A673 (cell line): ENCODE results near the gene STARD3NL. TPM values are rescaled to one million over a fixed set of nuclear protein-coding genes. Genes with fewer than 3 reads are reported as not detected.

Source experiments
- BruUV-seq: library from RNA; stranded (reverse); fragments of 400-500 nt; replicated peaks from 2 replicates; lab custom pipeline; 2021; lab: Mats Ljungman, UMichigan
- CTCF ChIA-PET: fragments of 300-600 bp; sonication (Branson Sonifier 250); formaldehyde crosslinking; loops from one replicate; lab custom pipeline; 2022; ENCODE audit warnings: antibody characterized with exemption; lab: Charles Lee
- POLR2A ChIA-PET: fragments of 300-600 bp; sonication (Branson Sonifier 250); formaldehyde crosslinking; loops from one replicate; lab custom pipeline; 2022; ENCODE audit warnings: antibody characterized with exemption; ENCODE audit not compliant: low non-redundant PET; lab: Charles Lee
- DNase-seq: peaks from one replicate; pipeline ENCODE4 v3.0.0-alpha.2; 2015; ENCODE audit warnings: low spot score
- H3K27ac ChIP-seq: fragments of 200-600 bp; sonication (generic); 2 replicates; pipeline ENCODE4 v1.5.1; 2016; ENCODE audit warnings: mixed run types, low read depth, mild to moderate bottlenecking, mixed read lengths, antibody characterized with exemption, low read length; ENCODE audit not compliant: poor library complexity, severe bottlenecking
- H3K27me3 ChIP-seq: fragments of 200-600 bp; sonication (generic); replicated peaks from 2 replicates; pipeline ENCODE4 v1.6.1; 2017; ENCODE audit warnings: mixed run types, low read depth, mild to moderate bottlenecking, mixed read lengths, antibody characterized with exemption, low read length; ENCODE audit not compliant: insufficient read depth, poor library complexity
- H3K36me3 ChIP-seq: fragments of 200-600 bp; sonication (generic); 2 replicates; pipeline ENCODE4 v1.6.1; 2016; ENCODE audit warnings: mixed run types, mild to moderate bottlenecking, mixed read lengths, antibody characterized with exemption, low read length; ENCODE audit not compliant: insufficient read depth, poor library complexity, severe bottlenecking
- H3K4me1 ChIP-seq: fragments of 200-600 bp; sonication (generic); 2 replicates; pipeline ENCODE4 v1.6.1; 2017; ENCODE audit warnings: mixed run types, mild to moderate bottlenecking, mixed read lengths, antibody characterized with exemption, low read length; ENCODE audit not compliant: insufficient read depth, poor library complexity, severe bottlenecking
- H3K4me3 ChIP-seq: fragments of 200-600 bp; sonication (generic); 2 replicates; pipeline ENCODE4 v1.5.1; 2016; ENCODE audit warnings: low read depth, mixed run types, mild to moderate bottlenecking, mixed read lengths, low read length; ENCODE audit not compliant: poor library complexity, severe bottlenecking
- H3K9me3 ChIP-seq: fragments of 200-600 bp; sonication (generic); 2 replicates; pipeline ENCODE4 v1.6.1; 2016; ENCODE audit warnings: mixed run types, low read depth, mild to moderate bottlenecking, mixed read lengths, antibody characterized with exemption, low read length; ENCODE audit not compliant: poor library complexity, severe bottlenecking
- EZH2 ChIP-seq: fragments of 200-600 bp; sonication (generic); IDR thresholded peaks from 2 replicates; pipeline ENCODE4 v1.6.1; 2017; ENCODE audit warnings: borderline replicate concordance, low read depth, mild to moderate bottlenecking, mixed read lengths, antibody characterized with exemption, low read length; ENCODE audit not compliant: poor library complexity, severe bottlenecking
- intact Hi-C: fragments of 100-400 bp; cut with micrococcal nuclease; formaldehyde crosslinking; loops from one replicate; pipeline ENCODE4 v1.10.0; 2022; ENCODE audit not compliant: unreplicated experiment
- total RNA-seq: library from RNA; stranded (reverse); gene quantifications from 2 replicates; pipeline ENCODE4 v1.2.3, GENCODE V29; 2021
- TF ChIP-seq, protein P1 (sequence below): fragments of 300-800, 200-600 bp; sonication (generic); conservative IDR thresholded peaks from 2 replicates; pipeline ENCODE4 v1.5.1; 2017; ENCODE audit warnings: low read depth, mild to moderate bottlenecking, antibody characterized with exemption, low read length, moderate library complexity, mixed read lengths

The STARD3NL gene
- total RNA-seq, 1 experiment from 2014 or later, result 34.8 TPM

DNA sequence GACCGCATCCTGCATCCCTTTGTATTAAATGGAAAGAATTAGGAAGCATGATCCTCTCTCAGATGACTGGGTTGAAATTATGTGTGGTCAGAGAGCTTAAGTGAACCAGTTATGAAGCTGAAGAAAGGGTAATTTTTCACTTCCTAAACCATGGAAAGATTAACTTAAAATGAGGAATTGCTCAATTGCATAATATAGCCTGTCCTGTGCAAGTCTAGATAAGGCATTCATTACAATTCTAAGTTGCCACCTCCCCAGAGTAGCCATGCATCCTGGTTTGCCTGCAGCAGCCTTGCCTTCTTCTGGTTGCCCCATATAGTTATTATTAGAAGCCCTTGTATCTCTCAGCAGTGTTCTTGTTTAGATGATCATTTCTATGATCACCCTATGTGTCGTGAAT, 45.3 kb downstream of the STARD3NL start:
- Histone ChIP-seq H3K4me1 (no peaks in the 10 kb centered on the region), H3K36me3 (peaks cover 6% of the 10 kb centered on the region), H3K4me3 (no peak overlapping the region), H3K9me3 (no peaks in the 10 kb centered on the region), H3K27ac (no peak overlapping the region), H3K27me3 (no peaks in the 10 kb centered on the region)
- BruUV-seq, result no TSS peak
- ChIA-PET POLR2A (no interaction called here), CTCF (no interaction called here)
- no peak for DNase-seq
- intact Hi-C loops, result no loop called here
- TF ChIP-seq, protein P1, sequence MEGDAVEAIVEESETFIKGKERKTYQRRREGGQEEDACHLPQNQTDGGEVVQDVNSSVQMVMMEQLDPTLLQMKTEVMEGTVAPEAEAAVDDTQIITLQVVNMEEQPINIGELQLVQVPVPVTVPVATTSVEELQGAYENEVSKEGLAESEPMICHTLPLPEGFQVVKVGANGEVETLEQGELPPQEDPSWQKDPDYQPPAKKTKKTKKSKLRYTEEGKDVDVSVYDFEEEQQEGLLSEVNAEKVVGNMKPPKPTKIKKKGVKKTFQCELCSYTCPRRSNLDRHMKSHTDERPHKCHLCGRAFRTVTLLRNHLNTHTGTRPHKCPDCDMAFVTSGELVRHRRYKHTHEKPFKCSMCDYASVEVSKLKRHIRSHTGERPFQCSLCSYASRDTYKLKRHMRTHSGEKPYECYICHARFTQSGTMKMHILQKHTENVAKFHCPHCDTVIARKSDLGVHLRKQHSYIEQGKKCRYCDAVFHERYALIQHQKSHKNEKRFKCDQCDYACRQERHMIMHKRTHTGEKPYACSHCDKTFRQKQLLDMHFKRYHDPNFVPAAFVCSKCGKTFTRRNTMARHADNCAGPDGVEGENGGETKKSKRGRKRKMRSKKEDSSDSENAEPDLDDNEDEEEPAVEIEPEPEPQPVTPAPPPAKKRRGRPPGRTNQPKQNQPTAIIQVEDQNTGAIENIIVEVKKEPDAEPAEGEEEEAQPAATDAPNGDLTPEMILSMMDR, result no peak
- TF ChIP-seq EZH2, result no peak

DNA sequence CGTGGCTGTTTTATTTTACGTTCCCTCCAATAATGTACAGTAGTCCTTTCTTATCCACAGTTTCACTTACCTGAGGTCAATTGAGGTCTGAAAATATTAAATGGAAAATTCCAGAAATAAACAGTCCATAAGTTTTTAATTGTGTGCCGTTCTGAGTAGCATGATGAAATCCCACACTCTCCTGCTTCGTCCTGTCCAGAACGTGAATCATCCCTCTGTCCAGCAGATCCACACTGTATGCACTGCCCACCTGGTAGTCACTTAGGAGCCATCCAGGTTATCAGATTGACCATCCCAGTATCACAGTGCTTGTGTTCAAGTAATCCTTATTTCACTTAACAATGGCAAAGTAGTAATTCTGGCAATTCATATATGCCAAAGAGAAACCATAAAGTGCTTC, 46.3 kb downstream of the STARD3NL start:
- no peak overlapping the region for H3K4me3 ChIP-seq
- H3K4me1 ChIP-seq, result no peaks in the 10 kb centered on the region
- H3K36me3 ChIP-seq, result peaks cover 11% of the 10 kb centered on the region
- ChIA-PET CTCF (no interaction called here), POLR2A (interaction anchor here (0.6 kb wide), 1 partner anchor 285 kb away, joined by 10 read pairs; no protein-coding TSS in a partner anchor)
- no peaks in the 10 kb centered on the region for H3K27me3 ChIP-seq
- no peak overlapping the region for H3K27ac ChIP-seq
- DNase-seq, result no peak
- no TSS peak for BruUV-seq
- intact Hi-C loops, result no loop called here
- TF ChIP-seq, protein P1, result no peak
- TF ChIP-seq EZH2, result no peak
- H3K9me3 ChIP-seq, result no peaks in the 10 kb centered on the region

DNA sequence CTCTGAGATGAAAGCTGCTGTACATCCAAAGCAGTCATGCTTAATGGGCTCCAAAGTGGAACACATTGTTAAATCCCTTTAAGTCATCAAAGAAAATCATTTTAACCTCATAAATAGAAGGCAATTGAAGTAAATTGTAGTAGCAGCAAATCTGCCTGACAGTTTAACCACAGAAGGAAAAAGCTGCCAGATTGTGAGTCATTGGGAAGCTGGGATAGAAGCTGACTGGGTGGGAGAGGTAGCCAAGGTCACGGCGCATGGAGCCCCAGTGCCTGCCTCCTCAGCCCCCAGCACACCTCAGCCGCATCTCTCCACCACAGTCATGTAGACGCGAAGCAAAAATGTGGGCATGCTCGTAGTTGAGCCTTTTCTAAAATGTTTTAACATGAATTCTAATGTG, 51.3 kb downstream of the STARD3NL start:
- no peak for DNase-seq
- CTCF ChIA-PET, result no interaction called here
- intact Hi-C loops, result no loop called here
- peaks cover 5% of the 10 kb centered on the region for H3K36me3 ChIP-seq
- TF ChIP-seq EZH2, result no peak
- TF ChIP-seq, protein P1, result no peak
- POLR2A ChIA-PET, result no interaction called here
- H3K4me3 ChIP-seq, result no peak overlapping the region
- no peaks in the 10 kb centered on the region for H3K9me3 ChIP-seq
- no peak overlapping the region for H3K27ac ChIP-seq
- BruUV-seq, result no TSS peak
- no peaks in the 10 kb centered on the region for H3K4me1 ChIP-seq
- no peaks in the 10 kb centered on the region for H3K27me3 ChIP-seq
